ENCODE results near the gene KIF4B. TPM values are rescaled to one million over a fixed set of nuclear protein-coding genes. Genes with fewer than 3 reads are reported as not detected.

KIF4B gene
- total RNA-seq, 1 experiment from 2014 or later, result 0.12 TPM

DNA sequence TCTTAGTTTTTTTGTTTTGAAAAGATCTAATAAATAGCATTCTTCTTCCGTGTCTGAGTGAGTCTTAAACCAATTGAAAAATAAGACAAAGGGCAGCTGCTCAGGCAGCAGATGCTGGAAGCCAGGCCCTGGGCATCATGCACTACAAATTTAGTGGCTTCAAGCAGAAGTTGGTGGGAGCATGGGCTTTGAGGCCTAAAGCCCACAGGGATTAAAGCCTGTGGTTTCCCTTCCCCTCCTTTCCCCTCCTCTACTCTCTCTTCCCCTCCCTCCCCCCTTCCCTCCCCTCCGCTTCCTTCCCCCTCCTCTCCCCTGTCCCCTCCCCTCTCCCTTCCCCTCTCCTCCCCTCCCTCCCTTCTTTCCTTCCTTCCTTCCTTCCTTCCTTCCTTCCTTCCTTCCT is 20.1 kb upstream of the KIF4B start:
- no peak for TF ChIP-seq EZH2phosphoT487 (IDR thresholded peaks at IDR 0.05; ENCODE audit: borderline replicate concordance)
- TF ChIP-seq EGR1 (IDR thresholded peaks at IDR 0.05; ENCODE audit: low read depth), result no peak
- no peak for TF ChIP-seq REST (IDR thresholded peaks at IDR 0.05; ENCODE audit: low read depth)
- no peak for TF ChIP-seq SIN3A (IDR thresholded peaks at IDR 0.05; ENCODE audit: low read depth)
- TF ChIP-seq SRF (IDR thresholded peaks at IDR 0.05; ENCODE audit: low read depth), result no peak
- TF ChIP-seq ATF3 (IDR thresholded peaks at IDR 0.05), result no peak
- TF ChIP-seq, protein P1, sequence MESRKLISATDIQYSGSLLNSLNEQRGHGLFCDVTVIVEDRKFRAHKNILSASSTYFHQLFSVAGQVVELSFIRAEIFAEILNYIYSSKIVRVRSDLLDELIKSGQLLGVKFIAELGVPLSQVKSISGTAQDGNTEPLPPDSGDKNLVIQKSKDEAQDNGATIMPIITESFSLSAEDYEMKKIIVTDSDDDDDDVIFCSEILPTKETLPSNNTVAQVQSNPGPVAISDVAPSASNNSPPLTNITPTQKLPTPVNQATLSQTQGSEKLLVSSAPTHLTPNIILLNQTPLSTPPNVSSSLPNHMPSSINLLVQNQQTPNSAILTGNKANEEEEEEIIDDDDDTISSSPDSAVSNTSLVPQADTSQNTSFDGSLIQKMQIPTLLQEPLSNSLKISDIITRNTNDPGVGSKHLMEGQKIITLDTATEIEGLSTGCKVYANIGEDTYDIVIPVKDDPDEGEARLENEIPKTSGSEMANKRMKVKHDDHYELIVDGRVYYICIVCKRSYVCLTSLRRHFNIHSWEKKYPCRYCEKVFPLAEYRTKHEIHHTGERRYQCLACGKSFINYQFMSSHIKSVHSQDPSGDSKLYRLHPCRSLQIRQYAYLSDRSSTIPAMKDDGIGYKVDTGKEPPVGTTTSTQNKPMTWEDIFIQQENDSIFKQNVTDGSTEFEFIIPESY (IDR thresholded peaks at IDR 0.05; ENCODE audit: extremely low read depth, insufficient replicate concordance, low read length), result no peak
- TF ChIP-seq MAX (IDR thresholded peaks at IDR 0.05), result no peak
- TF ChIP-seq JUND (IDR thresholded peaks at IDR 0.05), result no peak
- no peak for TF ChIP-seq CEBPB (IDR thresholded peaks at IDR 0.05; ENCODE audit: low read depth)
- TF ChIP-seq TCF7L2 (IDR thresholded peaks at IDR 0.05; ENCODE audit: borderline replicate concordance, extremely low read depth, insufficient read depth, insufficient read length), result no peak
- no peak for TF ChIP-seq ELF1 (IDR thresholded peaks at IDR 0.05; ENCODE audit: borderline replicate concordance, low read depth)
- TF ChIP-seq FOSL1 (IDR thresholded peaks at IDR 0.05; ENCODE audit: low read depth), result no peak
- no peak for TF ChIP-seq YY1 (IDR thresholded peaks at IDR 0.05; ENCODE audit: extremely low read depth, insufficient replicate concordance, low read depth, low read length)
- no peak for TF ChIP-seq POLR2AphosphoS5 (IDR thresholded peaks at IDR 0.05; ENCODE audit: low read depth, low read length)
- TF ChIP-seq CBX3 (IDR thresholded peaks at IDR 0.05; ENCODE audit: low read depth), result no peak
- no peak for TF ChIP-seq EZH2 (IDR thresholded peaks at IDR 0.05)
- TF ChIP-seq, protein P2, sequence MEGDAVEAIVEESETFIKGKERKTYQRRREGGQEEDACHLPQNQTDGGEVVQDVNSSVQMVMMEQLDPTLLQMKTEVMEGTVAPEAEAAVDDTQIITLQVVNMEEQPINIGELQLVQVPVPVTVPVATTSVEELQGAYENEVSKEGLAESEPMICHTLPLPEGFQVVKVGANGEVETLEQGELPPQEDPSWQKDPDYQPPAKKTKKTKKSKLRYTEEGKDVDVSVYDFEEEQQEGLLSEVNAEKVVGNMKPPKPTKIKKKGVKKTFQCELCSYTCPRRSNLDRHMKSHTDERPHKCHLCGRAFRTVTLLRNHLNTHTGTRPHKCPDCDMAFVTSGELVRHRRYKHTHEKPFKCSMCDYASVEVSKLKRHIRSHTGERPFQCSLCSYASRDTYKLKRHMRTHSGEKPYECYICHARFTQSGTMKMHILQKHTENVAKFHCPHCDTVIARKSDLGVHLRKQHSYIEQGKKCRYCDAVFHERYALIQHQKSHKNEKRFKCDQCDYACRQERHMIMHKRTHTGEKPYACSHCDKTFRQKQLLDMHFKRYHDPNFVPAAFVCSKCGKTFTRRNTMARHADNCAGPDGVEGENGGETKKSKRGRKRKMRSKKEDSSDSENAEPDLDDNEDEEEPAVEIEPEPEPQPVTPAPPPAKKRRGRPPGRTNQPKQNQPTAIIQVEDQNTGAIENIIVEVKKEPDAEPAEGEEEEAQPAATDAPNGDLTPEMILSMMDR (IDR thresholded peaks at IDR 0.05 in 2 of 3, conservative IDR thresholded peaks at IDR 0.05 in 1 of 3; ENCODE audit: borderline replicate concordance in 1 of 3, insufficient read depth in 1 of 3, low read depth in 2 of 3, low read length in 2 of 3), result no peak
- RAD21 ChIA-PET (ENCODE audit: low non-redundant PET in 1 of 2, low total read pairs in 2 of 2, uncharacterized antibody in 2 of 2, unreplicated experiment in 2 of 2), result no interaction called here
- Histone ChIP-seq H3K4me1 (ENCODE audit: control insufficient read depth in 1 of 2, insufficient read depth in 2 of 2, low read length in 2 of 2) (peaks cover 0 to 10% of the 10 kb centered on the region in 2 experiments; a peak in 1 of 4 replicates), H3K4me3 (replicated peaks in 1 of 2; ENCODE audit: low read depth in 1 of 2, low read length in 2 of 2) (no peak overlapping the region), H3K9ac (ENCODE audit: low read length) (no peak overlapping the region), H3K27ac (ENCODE audit: low read depth, low read length) (no peak overlapping the region), H4K20me1 (ENCODE audit: insufficient read depth) (no peaks in the 10 kb centered on the region), H3K27me3 (ENCODE audit: insufficient read depth, low read length) (no peaks in the 10 kb centered on the region), H3K9me3 (ENCODE audit: control insufficient read depth in 1 of 2, insufficient read depth in 1 of 2, low read depth in 1 of 2, low read length in 2 of 2) (no peaks in the 10 kb centered on the region), H2AFZ (ENCODE audit: low read depth, low read length, poor library complexity, severe bottlenecking) (no peak overlapping the region), H3K4me2 (ENCODE audit: low read length) (no peak overlapping the region), H3K36me3 (ENCODE audit: control insufficient read depth in 1 of 2, insufficient read depth in 2 of 2, low read length in 2 of 2) (no peaks in the 10 kb centered on the region), H3K9me2 (ENCODE audit: insufficient read depth) (no peaks in the 10 kb centered on the region), H3K79me2 (ENCODE audit: insufficient read depth, low read length) (no peaks in the 10 kb centered on the region)
- ATAC-seq (no peak), DNase-seq (ENCODE audit: low read depth, low spot score) (no peak)
- CTCF ChIA-PET, result no interaction called here
- intact Hi-C loops (cut with micrococcal nuclease), result no loop called here
- BruUV-seq (replicated peaks), result no TSS peak
- POLR2A ChIA-PET, result no interaction called here
